Keratinocyte (primary cell): Measurements from ENCODE around the gene SFN. TPM values are rescaled to one million over a fixed set of nuclear protein-coding genes. Genes with fewer than 3 reads are reported as not detected.

Source experiments
- DNase-seq: peaks from one replicate; pipeline ENCODE4 v3.0.0-alpha.2; 2011; ENCODE audit warnings: low read depth, missing footprints, low spot score
- FAIRE-seq: peaks from 2 replicates; lab custom pipeline; 2011; peaks lifted over from hg19 to GRCh38; lab: Jason Lieb, UNC
- H2AFZ ChIP-seq: 2 replicates; pipeline ENCODE4 v1.6.0; 2012; ENCODE audit warnings: low read length, control low read depth, inconsistent platforms; ENCODE audit not compliant: control insufficient read depth
- H3K27ac ChIP-seq: 2 replicates; pipeline ENCODE4 v1.5.1; 2011; ENCODE audit warnings: low read length; ENCODE audit not compliant: control insufficient read depth, insufficient read depth
- H3K27me3 ChIP-seq: 3 replicates; pipeline ENCODE4 v1.6.0; 2011; ENCODE audit warnings: low read length; ENCODE audit not compliant: control insufficient read depth, insufficient read depth; ENCODE audit errors: extremely low read depth
- H3K36me3 ChIP-seq, 2 experiments: 2 replicates in 1 of 2; 3 replicates in 1 of 2; pipeline ENCODE4 v1.5.1; 2011; ENCODE audit warnings: low read length in 2 of 2, mild to moderate bottlenecking in 1 of 2; ENCODE audit not compliant: control insufficient read depth in 2 of 2, insufficient read depth in 2 of 2; ENCODE audit errors: extremely low read depth in 1 of 2
- H3K4me1 ChIP-seq: 3 replicates; pipeline ENCODE4 v1.5.1; 2011; ENCODE audit warnings: low read length; ENCODE audit not compliant: control insufficient read depth, insufficient read depth; ENCODE audit errors: extremely low read depth
- H3K4me2 ChIP-seq: 3 replicates; pipeline ENCODE4 v1.6.0; 2011; ENCODE audit warnings: low read depth, low read length; ENCODE audit not compliant: control insufficient read depth, insufficient read depth; ENCODE audit errors: extremely low read depth
- H3K4me3 ChIP-seq, 3 experiments: fragments of 200-600 bp in 1 of 3; sonication (generic) in 1 of 3; 2 replicates in 2 of 3; 3 replicates in 1 of 3; pipeline ENCODE4 v1.5.1; 2011 to 2016; ENCODE audit warnings: low read length in 3 of 3, mild to moderate bottlenecking in 3 of 3, control low read depth in 2 of 3, inconsistent platforms in 1 of 3, low read depth in 1 of 3, mixed read lengths in 1 of 3, mixed run types in 1 of 3, moderate library complexity in 1 of 3; ENCODE audit not compliant: control insufficient read depth in 2 of 3, insufficient read depth in 2 of 3; ENCODE audit errors: extremely low read depth in 1 of 3
- H3K79me2 ChIP-seq: 2 replicates; pipeline ENCODE4 v1.6.0; 2012; ENCODE audit warnings: low read length; ENCODE audit not compliant: control insufficient read depth, insufficient read depth
- H3K9ac ChIP-seq: 3 replicates; pipeline ENCODE4 v1.6.0; 2011; ENCODE audit warnings: low read length; ENCODE audit not compliant: control insufficient read depth, insufficient read depth; ENCODE audit errors: extremely low read depth
- H3K9me1 ChIP-seq: 3 replicates; pipeline ENCODE4 v1.6.0; 2011; ENCODE audit warnings: low read length; ENCODE audit not compliant: control insufficient read depth, insufficient read depth; ENCODE audit errors: extremely low read depth
- H3K9me3 ChIP-seq: 2 replicates; pipeline ENCODE4 v1.5.1; 2012; ENCODE audit warnings: low read depth, low read length; ENCODE audit not compliant: control insufficient read depth
- H4K20me1 ChIP-seq: 3 replicates; pipeline ENCODE4 v1.6.0; 2011; ENCODE audit warnings: low read length; ENCODE audit not compliant: control insufficient read depth, insufficient read depth; ENCODE audit errors: extremely low read depth
- EZH2 ChIP-seq: IDR thresholded peaks from one replicate; pipeline ENCODE4 v1.6.1; 2012; ENCODE audit warnings: inconsistent platforms, mild to moderate bottlenecking, low read length, moderate library complexity
- dilution Hi-C: fragments of 300-500 bp; cut with MboI; formaldehyde crosslinking; loops from one replicate; pipeline ENCODE4 v1.7.0; 2020; ENCODE audit warnings: low sequenced_read_pairs; ENCODE audit not compliant: extremely low pct_ligation_motif_present
- polyA plus RNA-seq, 5 experiments: library from polyadenylated mRNA; depleted of rRNA in 3 of 5; stranded (reverse) in 3 of 5; stranded (forward) in 1 of 5; unstranded in 1 of 5; fragments of >200 nt; gene quantifications; 1 replicate in 1 of 5; 2 replicates in 3 of 5; 3 replicates in 1 of 5; pipeline versions ENCODE4 v1.2.1 to v1.2.3, GENCODE V29; 2011 to 2012; ENCODE audit warnings: missing spikeins in 2 of 5, low read depth in 1 of 5, low replicate concordance in 1 of 5
- TF ChIP-seq, protein P1 (sequence below), 3 experiments: IDR thresholded peaks in 1 of 3; conservative IDR thresholded peaks in 1 of 3; optimal IDR thresholded peaks in 1 of 3; 2 replicates in 2 of 3; 3 replicates in 1 of 3; pipeline versions ENCODE3 to v1.5.1; 2011; ENCODE audit warnings: low read length in 3 of 3, mild to moderate bottlenecking in 3 of 3, moderate library complexity in 2 of 3, control low read depth in 1 of 3, inconsistent platforms in 1 of 3; ENCODE audit not compliant: insufficient read depth in 2 of 3; ENCODE audit errors: extremely low read depth in 1 of 3

SFN gene
- polyA plus RNA-seq, 1 donor (not counting 4 experiments of a cell fraction or from before 2014, with no cell fraction given), result 1,394 TPM

DNA sequence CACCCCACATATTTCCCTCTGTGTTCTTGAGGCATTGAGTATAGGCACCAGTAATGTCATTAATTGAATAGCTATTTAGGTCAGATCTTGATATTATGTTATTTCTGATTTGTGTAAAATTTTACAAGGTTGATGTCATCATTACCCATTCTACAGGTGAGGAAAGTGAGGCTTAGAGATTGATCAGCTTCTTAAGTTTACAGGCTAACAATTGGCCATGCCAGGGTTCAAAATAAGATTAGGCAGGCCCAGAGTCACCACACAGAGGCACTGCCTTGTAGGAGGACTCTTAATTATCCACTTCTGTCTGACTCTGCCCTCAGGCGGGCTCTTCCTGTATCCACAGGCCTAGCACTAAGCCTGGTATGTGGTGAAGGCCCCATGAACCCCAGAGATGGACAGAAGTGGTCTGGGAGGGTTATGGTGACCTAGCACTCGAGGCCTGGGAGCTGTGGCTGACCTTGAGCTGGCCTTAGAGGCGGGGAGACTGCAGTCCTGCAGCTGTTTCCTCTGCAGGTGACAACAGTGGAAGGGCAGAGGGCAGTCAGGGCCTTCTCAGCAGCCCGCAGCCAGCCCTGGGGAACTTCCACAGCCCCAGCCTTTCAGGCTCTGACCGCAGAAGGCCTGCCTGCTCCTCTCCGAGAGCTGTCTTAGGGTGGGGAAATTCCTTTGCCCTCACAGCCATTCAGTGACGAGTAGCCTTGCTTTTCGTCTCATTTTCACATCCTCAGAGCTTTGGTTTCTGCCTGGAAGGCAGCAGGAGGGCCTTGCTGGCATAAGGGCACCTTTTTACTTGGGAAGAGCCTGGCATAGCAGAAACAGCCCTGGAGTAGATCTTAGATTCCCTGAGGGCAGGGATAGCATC lies 24.2 kb upstream of the SFN start:
- DNase-seq (no peak), FAIRE-seq (no peak)
- H2AFZ ChIP-seq, result no peak overlapping the region
- H3K9ac ChIP-seq, result no peak overlapping the region
- TF ChIP-seq, protein P1, sequence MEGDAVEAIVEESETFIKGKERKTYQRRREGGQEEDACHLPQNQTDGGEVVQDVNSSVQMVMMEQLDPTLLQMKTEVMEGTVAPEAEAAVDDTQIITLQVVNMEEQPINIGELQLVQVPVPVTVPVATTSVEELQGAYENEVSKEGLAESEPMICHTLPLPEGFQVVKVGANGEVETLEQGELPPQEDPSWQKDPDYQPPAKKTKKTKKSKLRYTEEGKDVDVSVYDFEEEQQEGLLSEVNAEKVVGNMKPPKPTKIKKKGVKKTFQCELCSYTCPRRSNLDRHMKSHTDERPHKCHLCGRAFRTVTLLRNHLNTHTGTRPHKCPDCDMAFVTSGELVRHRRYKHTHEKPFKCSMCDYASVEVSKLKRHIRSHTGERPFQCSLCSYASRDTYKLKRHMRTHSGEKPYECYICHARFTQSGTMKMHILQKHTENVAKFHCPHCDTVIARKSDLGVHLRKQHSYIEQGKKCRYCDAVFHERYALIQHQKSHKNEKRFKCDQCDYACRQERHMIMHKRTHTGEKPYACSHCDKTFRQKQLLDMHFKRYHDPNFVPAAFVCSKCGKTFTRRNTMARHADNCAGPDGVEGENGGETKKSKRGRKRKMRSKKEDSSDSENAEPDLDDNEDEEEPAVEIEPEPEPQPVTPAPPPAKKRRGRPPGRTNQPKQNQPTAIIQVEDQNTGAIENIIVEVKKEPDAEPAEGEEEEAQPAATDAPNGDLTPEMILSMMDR (optimal IDR thresholded peaks at IDR 0.05 in 1 of 3, IDR thresholded peaks at IDR 0.05 in 1 of 3, conservative IDR thresholded peaks at IDR 0.05 in 1 of 3; ENCODE audit: extremely low read depth in 1 of 3, insufficient read depth in 2 of 3, low read length in 3 of 3), result no peak
- TF ChIP-seq EZH2, result no peak
- no peaks in the 10 kb centered on the region for H3K9me1 ChIP-seq
- H3K36me3 ChIP-seq, result peaks cover 35 to 42% of the 10 kb centered on the region in 2 experiments
- no peaks in the 10 kb centered on the region for H3K27me3 ChIP-seq
- H3K27ac ChIP-seq, result no peak overlapping the region
- no peaks in the 10 kb centered on the region for H3K9me3 ChIP-seq
- H3K79me2 ChIP-seq, result peaks cover 2% of the 10 kb centered on the region
- H3K4me1 ChIP-seq, result no peaks in the 10 kb centered on the region
- H4K20me1 ChIP-seq, result no peaks in the 10 kb centered on the region
- dilution Hi-C loops, result no loop called here
- H3K4me3 ChIP-seq, result no peak overlapping the region
- H3K4me2 ChIP-seq, result no peak overlapping the region

GRCh38 chr1:26839339-26839722 lies 23.6 kb upstream of the SFN start:
- dilution Hi-C loops, result no loop called here
- Histone ChIP-seq H3K36me3 (peaks cover 34 to 38% of the 10 kb centered on the region in 2 experiments), H3K27me3 (no peaks in the 10 kb centered on the region), H3K4me1 (no peaks in the 10 kb centered on the region), H3K27ac (no peak overlapping the region), H2AFZ (no peak overlapping the region), H4K20me1 (no peaks in the 10 kb centered on the region), H3K4me2 (no peak overlapping the region), H3K9me3 (no peaks in the 10 kb centered on the region), H3K79me2 (peaks cover 2% of the 10 kb centered on the region), H3K9ac (no peak overlapping the region), H3K9me1 (no peaks in the 10 kb centered on the region), H3K4me3 (no peak overlapping the region)
- TF ChIP-seq EZH2, result no peak
- TF ChIP-seq, protein P1 (optimal IDR thresholded peaks at IDR 0.05 in 1 of 3, IDR thresholded peaks at IDR 0.05 in 1 of 3, conservative IDR thresholded peaks at IDR 0.05 in 1 of 3; ENCODE audit: extremely low read depth in 1 of 3, insufficient read depth in 2 of 3, low read length in 3 of 3), result no peak
- FAIRE-seq (no peak), DNase-seq (no peak)
